ENCODE measurements around the gene TNN.

The TNN gene

GRCh38 chr1:175116210-175116798 is 48.7 kb downstream of the TNN start:
- DNase-seq, result no peak

DNA sequence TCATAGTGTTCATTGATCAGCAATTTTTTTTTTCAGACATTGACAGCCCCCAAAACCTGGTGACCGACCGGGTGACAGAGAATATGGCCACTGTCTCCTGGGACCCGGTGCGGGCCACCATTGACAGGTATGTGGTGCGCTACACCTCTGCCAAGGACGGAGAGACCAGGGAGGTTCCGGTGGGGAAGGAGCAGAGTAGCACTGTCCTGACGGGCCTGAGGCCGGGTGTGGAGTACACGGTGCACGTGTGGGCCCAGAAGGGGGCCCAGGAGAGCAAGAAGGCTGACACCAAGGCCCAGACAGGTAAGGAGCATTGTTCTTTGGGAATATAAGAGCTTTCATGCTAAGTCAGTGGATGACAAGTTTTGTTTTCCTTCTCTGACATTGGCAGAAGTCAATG is 49.3 kb downstream of the TNN start:
- DNase-seq, result no peak

DNA sequence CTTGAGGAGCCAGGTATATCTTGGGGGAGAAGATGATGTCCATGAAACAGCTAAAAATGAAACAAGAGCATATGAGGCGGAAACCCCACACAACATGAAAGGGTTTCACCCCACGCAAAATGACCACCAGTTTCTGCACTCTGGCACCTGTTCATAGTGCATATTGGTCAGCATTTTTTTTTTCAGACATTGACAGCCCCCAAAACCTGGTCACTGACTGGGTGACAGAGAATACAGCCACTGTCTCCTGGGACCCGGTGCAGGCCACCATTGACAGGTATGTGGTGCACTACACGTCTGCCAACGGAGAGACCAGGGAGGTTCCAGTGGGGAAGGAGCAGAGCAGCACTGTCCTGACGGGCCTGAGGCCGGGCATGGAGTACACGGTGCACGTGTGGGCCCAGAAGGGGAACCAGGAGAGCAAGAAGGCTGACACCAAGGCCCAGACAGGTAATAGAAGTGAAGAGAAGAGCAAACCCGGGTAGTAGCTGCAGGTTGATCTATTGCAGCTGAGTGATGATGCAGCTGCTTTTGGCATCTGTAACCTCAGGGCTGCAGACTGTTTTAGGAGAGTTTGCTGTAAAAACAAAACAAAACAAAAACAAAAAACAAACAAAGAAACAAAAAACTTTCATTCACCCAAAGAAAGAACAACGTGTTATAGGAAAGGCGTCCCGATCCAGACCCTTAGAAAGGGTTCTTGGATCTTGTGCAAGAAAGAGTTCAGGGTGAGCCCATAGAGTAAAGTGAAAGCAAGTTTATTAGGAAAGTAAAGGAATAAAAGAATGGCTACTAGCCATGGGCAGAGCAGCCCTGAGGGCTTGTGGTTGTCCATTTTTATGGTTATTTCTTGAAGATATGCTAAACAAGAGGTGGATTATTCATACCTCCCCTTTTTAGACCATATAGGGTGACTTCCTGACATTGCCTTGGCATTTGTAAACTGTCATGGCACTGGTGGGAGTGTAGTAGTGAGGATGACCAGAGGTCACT is 51.0 kb downstream of the TNN start:
- DNase-seq, result no peak

- DNase-seq, result no peak
Observed at GRCh38 chr1:175120511-175120910, 52.9 kb downstream of the TNN start.

GRCh38 chr1:175124861-175125260 is 57.2 kb downstream of the TNN start:
- no peak for DNase-seq

- DNase-seq, result no peak
Observed at GRCh38 chr1:175126347-175126746, 58.7 kb downstream of the TNN start.

GRCh38 chr1:175127565-175127964 is 59.9 kb downstream of the TNN start:
- DNase-seq, result no peak

DNA sequence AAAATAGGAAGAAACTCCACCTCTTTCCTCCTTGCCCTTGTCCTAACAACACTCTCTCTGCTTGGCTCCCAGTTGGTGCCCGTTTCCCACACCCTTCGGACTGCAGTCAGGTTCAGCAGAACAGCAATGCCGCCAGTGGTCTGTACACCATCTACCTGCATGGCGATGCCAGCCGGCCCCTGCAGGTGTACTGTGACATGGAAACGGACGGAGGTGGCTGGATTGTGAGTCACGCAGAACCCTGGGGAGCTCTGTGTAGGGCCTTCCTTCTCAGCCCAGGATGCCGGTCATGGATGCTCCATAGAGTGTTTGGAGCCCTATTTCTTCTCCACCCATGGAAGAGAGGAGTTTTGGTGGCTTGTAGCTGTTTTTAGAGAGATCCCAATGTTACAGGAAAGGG is 60.9 kb downstream of the TNN start:
- DNase-seq, result no peak

- DNase-seq, result no peak
Observed at GRCh38 chr1:175129182-175129581, 61.5 kb downstream of the TNN start.

- no peak for DNase-seq
Observed at GRCh38 chr1:175129644-175129996, 62.0 kb downstream of the TNN start.

DNA sequence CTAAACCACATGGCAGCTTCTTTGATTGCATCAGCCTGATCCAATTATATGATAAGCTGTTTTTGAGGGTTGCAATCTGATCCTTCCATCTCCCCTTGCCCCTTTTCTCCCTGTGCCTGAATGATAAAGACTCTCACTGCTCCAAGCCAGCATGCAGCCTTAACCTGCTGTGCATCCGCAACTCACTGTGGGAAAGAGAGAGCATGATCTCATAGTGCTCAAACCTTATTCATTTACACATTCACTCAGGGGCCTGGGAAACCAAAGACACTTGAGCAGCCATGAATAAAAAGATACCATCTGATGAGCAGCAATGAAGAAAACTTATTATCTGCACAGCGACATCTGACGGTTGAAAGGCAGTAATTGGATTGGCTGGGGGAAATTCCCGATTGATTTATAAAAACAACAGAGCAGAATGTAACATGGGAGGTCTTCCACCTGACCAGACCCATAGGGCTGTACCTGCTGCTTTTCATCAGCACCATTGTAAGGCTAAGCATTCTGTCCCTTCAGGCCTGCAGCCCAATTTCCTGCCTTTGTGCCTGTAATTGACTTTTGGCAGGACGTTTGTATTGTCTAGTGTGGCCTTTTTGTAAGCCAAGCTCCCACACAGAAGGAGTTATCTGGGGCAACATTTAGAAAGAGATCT is 62.5 kb downstream of the TNN start:
- DNase-seq, result no peak

- DNase-seq, result no peak
Observed at GRCh38 chr1:175130649-175131045, 63.0 kb downstream of the TNN start.

GRCh38 chr1:175131095-175131494 is 63.5 kb downstream of the TNN start:
- DNase-seq, result no peak

GRCh38 chr1:175132436-175132835 is 64.8 kb downstream of the TNN start:
- DNase-seq, result no peak

DNA sequence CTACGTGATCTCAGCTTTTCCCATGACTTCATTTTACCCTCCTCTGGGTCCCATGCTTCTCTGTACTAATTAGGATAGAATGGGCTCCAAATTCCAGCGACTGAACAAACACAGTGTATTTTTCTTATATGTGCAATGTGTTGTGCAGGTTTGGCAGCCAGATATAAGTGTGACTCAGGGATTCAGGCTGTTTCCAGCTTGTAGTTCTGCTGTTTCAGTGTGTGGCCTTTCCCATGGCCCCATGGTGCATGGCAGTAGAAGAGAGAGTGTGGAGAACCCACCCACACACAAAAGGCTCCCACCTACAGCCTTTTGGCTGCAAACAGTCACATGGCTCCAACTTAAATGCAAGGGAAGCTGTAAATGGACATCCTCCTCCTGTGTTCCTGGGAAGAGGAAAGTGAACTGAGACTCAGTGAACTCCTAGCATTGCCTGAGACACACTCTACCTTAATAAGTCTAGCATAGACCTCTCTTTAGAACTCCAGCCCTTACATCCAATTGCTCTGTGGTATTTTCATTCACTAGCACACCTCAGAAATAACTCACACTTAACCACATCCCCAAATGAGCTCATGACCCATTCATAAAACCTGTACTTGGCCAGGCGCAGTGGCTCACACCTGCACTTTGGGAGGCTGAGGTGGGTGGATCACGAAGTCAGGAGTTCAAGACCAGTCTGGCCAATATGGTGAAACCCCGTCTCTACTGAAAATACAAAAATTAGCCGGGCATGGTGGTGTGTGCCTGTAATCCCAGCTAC is 66.2 kb downstream of the TNN start:
- DNase-seq, result no peak

DNA sequence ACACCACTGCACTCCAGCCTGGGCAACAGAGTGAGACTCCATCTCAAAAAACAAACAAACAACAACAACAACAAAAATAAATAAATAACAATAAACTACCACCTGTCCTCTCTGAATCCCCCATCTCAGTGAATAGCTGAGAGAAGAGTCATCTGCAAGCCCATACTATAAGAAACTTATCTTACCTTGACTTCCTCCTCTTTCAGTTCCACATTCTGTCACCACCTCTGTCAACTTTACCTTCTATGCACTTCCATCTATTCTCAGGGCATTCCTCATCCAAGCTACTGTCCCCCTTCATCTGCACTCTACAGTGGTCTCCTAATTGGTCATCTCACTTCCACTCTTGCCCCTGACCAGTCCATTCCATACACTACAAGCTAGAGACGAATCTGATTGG is 66.9 kb downstream of the TNN start:
- no peak for DNase-seq

DNA sequence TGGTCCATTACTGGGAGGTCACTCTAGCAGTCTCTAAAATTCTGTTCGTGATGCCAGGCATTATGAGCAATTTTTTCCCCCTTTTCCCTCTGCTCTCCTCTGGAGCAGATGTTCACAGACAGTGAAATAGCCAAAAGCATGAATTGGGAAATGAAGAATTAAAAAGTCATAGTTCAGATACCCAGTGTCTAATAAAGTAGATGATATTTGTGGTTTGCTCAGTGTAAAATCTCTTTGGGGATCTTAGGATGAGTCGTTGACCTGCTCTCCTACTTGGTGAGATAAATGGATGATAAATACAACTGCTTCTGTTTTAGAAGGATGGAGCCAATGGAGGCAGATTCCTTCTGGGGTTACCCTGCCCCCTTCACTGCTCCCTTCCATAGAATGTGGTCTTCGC is 68.6 kb downstream of the TNN start:
- no peak for DNase-seq

GRCh38 chr1:175137369-175137768 is 69.7 kb downstream of the TNN start:
- no peak for DNase-seq

DNA sequence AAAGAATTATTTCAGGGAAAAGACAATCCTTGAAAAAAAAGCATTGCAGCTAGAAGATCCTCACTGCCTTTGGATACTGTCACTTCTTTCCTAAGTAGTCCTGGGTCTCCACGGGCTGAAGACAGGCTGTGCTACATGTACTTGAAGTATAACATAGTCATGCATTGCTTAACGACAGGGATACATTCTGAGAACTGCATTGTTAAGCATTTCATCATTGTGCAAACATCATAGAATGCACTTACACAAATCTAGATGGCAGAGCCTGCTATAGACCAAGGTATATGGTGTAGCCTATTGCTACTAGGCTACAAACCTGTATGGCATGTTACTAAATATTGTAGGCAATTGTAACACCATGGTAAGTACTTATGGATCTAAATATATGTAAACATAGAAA is 70.9 kb downstream of the TNN start:
- DNase-seq, result no peak

DNA sequence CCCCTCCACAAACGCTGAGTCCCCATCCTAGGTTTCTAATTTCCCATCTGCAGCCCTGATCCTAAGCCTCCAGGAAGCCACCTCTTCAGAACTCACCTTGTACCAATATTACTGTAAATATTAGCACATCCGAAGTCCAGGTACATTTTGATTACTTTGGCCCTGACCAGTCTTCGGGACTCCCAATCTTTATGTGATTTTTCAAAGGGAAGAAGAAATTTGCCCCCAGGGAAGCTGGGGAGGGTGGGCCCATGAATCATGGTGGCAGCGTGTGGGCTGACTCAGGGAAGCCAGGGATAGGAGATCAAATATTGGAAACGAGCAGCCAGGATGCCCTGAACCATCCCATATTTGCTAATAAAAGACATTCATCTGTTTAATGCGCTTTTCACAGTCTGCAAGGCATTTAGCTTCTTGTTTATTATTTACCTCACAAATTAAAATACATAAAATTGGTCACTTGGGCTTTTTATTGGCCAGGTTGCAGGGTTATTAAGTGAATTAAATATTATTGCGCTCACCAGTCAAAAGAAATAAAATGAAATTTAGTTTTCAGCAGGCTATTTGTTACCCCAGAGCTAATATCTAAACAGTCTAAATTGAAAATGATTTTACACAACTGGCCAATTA is 78.4 kb downstream of the TNN start:
- DNase-seq, result no peak

- DNase-seq, result peak; percentile 70
Observed at GRCh38 chr1:175146529-175147213, 79.0 kb downstream of the TNN start.

DNA sequence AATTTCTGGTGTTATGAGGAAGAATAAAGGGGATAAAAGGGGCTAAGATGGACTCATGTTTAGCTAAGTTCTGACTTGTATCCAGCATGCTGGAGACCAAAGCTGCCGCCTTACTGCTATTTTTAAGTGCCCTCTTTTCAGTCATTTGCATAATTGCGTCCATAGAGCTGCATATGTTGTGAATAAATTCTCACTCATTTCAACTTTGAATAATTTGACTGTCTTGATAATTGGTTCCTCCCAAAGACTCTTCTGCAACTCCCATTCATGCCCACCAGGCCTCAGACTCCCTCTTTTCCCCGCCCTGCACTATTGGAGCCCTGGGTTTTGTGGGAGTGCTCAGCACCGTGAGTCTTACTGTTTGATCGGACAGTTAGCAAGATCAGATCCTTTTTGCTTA is 79.9 kb downstream of the TNN start:
- no peak for DNase-seq

All from activated CD4-positive, alpha-beta T cell treated with anti-CD3 and anti-CD28 coated beads, Interleukin-10, Interleukin-2, amounts not matched to agents 100 ng/mL and 50 ng/mL, durations not matched to agents 16 hours and 8 hours (primary cell).